ENCODE results near the gene ANK3. TPM values are rescaled to one million over a fixed set of nuclear protein-coding genes. Genes with fewer than 3 reads are reported as not detected.

Gene ANK3
- total and polyA plus RNA-seq, 10 donors: 2.0 to 133 (median 62.9) TPM

DNA sequence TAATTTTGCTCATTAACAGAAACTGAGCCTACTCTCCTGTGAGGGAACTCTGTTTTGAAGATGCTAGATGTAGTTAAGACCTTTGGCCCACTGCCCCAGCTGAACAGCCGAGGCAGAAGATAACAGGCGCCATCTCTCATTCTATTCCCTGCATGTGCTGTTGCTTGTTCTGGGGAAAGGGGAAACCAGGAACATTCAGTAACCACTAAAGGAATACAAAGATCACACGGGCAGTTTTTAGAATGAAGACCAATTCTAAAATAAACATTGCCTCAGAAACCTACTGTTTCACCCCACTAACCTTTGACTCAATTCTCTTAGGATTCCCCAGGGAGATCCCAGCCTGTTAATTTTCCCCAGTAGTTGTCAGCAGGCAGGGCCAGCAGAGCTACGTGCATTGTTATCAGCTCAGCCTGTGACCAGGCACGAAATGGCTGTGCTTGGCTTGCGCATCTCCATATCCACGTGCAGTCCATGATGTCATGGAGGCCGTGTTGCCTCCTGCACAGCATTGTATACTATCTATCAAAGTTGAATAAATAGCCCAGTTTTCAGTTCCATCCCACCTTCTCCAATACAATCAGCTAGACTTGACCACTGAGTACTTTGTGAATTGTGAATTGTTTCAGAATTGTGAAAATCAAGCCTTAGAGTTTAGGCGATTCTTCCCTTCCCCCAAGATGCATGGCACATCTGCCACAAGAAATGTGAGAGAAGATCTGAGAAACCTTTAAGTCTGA, 36.0 kb downstream of the ANK3 start:
- Histone ChIP-seq H3K4me3 (no peak overlapping the region), H3K36me3 (no peaks in the 10 kb centered on the region), H3K9me3 (no peaks in the 10 kb centered on the region), H3K4me1 (peaks cover 0 to 30% (median 22%) of the 10 kb centered on the region in 6 donors), H3K27me3 (replicated peaks in 1 of 7) (no peaks in the 10 kb centered on the region), H3K27ac (no peak overlapping the region)
- DNase-seq: no peak
- WGBS, 5 donors: 80 to 90% (median 83%) methylated on average over 9 of the region's 9 CpGs
- TF ChIP-seq POLR2A (IDR thresholded peaks at IDR 0.05): no peak
- TF ChIP-seq POLR2AphosphoS5 (IDR thresholded peaks at IDR 0.05): no peak
- no peak for TF ChIP-seq CTCF (IDR thresholded peaks at IDR 0.05 in 8 of 11, conservative IDR thresholded peaks at IDR 0.05 in 3 of 11)
- intact Hi-C loops (cut with DNase I; ENCODE audit: low total_unique reads): no loop called here

- Histone ChIP-seq H3K27me3 (replicated peaks in 1 of 7) (no peaks in the 10 kb centered on the region), H3K9me3 (no peaks in the 10 kb centered on the region), H3K27ac (peak overlapping the region in 5 of 8 donors; percentile 11 to 64 (median 61)), H3K4me1 (peaks cover 0 to 30% (median 22%) of the 10 kb centered on the region in 6 donors), H3K4me3 (no peak overlapping the region), H3K36me3 (no peaks in the 10 kb centered on the region)
- TF ChIP-seq POLR2A (IDR thresholded peaks at IDR 0.05) (no peak), CTCF (IDR thresholded peaks at IDR 0.05 in 8 of 11, conservative IDR thresholded peaks at IDR 0.05 in 3 of 11) (no peak), POLR2AphosphoS5 (IDR thresholded peaks at IDR 0.05) (no peak)
- WGBS, 5 donors: 58 to 82% (median 69%) methylated on average over 5 of the region's 5 CpGs
- intact Hi-C loops (cut with DNase I; ENCODE audit: low total_unique reads): no loop called here
- no peak for DNase-seq
Observed at GRCh38 chr10:60352105-60352504, 37.6 kb downstream of the ANK3 start.

DNA sequence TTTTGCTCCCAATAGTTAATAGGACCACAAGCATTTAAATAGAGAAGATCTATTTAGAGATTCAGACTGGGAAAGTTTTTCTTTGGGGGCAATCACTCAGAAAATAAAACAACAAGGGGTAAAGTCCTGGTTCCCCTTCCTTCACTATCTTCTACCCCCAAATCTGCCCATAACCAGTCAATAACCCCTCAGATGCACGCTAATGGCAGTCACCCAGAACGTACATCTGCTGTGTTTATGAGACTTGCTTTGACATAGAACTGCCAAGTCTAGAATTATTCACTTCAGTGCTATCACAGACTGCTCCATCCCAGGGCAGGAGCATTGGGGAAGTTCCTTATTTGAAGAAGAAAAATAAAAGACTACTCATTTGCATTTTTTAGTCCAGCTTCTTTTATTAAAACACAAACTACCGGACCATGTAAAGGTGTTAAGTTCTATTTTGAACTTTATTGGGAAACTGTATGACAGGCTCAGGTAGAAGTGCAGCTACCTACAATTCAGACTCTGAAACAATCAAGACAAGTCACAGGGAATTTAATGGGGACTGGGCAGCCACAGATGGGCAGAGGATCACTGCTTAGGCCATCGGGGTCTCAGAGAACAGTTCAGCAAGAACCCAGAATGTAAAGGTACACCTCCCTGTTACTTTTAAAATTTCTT, 38.4 kb downstream of the ANK3 start:
- no peak for TF ChIP-seq CTCF (IDR thresholded peaks at IDR 0.05 in 8 of 11, conservative IDR thresholded peaks at IDR 0.05 in 3 of 11)
- TF ChIP-seq POLR2AphosphoS5 (IDR thresholded peaks at IDR 0.05): peak in 1 of 3 donors; percentile 22
- TF ChIP-seq POLR2A (IDR thresholded peaks at IDR 0.05): no peak
- H3K27ac ChIP-seq: peak overlapping the region in 6 of 8 donors; percentile 24 to 64 (median 59)
- H3K36me3 ChIP-seq: no peaks in the 10 kb centered on the region
- peaks cover 0 to 30% (median 22%) of the 10 kb centered on the region in 6 donors for H3K4me1 ChIP-seq
- H3K9me3 ChIP-seq: no peaks in the 10 kb centered on the region
- H3K4me3 ChIP-seq: no peak overlapping the region
- WGBS, 5 donors: 51 to 61% (median 55%) methylated on average over 4 of the region's 4 CpGs
- DNase-seq: no peak
- no peaks in the 10 kb centered on the region for H3K27me3 ChIP-seq (replicated peaks in 1 of 7)
- intact Hi-C loops (cut with DNase I; ENCODE audit: low total_unique reads): no loop called here

- DNase-seq: no peak
- intact Hi-C loops (cut with DNase I; ENCODE audit: low total_unique reads): no loop called here
- H3K9me3 ChIP-seq: no peaks in the 10 kb centered on the region
- no peaks in the 10 kb centered on the region for H3K27me3 ChIP-seq (replicated peaks in 1 of 7)
- H3K4me1 ChIP-seq: peaks cover 0 to 30% (median 22%) of the 10 kb centered on the region in 6 donors
- no peak overlapping the region for H3K4me3 ChIP-seq
- WGBS, 5 donors: 67 to 79% (median 74%) methylated on average over 2 of the region's 2 CpGs
- no peaks in the 10 kb centered on the region for H3K36me3 ChIP-seq
- TF ChIP-seq POLR2A (IDR thresholded peaks at IDR 0.05) (no peak), CTCF (IDR thresholded peaks at IDR 0.05 in 8 of 11, conservative IDR thresholded peaks at IDR 0.05 in 3 of 11) (no peak), POLR2AphosphoS5 (IDR thresholded peaks at IDR 0.05) (no peak)
- H3K27ac ChIP-seq: peak overlapping the region in 5 of 8 donors; percentile 24 to 64 (median 61)
Observed at GRCh38 chr10:60350400-60350799, 39.3 kb downstream of the ANK3 start.

All from spleen (tissue), 11 donors.